CD4-positive, alpha-beta T cell treated with Interleukin-4 for 1 hour (primary cell): ENCODE data around the gene GADL1.

Source experiments
- DNase-seq, 2 donors: peaks; one replicate each; pipeline ENCODE4 v3.0.0-alpha.2; 2020 to 2022

Gene GADL1

DNA sequence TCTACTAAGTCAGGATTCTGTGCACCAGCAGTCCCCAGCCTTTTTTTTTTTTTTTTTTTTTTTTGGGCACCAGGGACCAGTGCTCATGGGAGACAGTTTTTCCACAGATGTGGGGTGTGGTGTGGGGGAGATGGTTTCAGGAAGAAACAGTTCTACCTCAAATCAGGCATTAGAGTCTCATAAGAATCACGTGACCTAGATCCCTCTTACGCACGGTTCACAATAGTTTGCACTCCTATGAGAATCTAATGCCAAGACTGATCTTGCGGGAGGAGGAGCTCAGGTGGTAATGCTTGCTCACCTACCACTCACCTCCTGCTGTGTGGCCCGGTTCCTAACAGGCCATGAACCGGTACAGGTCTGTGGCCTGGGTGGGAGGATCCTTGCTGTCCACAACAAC lies 88.8 kb downstream of the GADL1 start:
- no peak for DNase-seq

DNA sequence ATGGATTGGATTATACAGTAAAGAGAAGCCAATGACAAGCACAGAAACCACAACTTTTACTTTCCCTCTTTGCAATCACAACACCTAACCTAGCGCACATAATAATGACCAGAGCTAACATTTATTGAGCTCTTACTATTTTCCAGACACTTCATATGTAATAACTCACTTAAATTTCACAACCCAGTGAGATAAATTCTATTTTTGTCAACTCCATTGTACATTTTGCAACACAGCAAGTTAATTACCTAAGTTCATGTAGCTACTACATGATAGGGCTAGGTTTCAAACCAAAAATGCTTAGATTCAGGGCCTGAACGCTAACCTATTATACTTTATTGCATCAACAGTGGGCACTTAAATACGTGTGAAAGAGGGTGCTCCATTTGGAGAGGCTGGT lies 89.5 kb downstream of the GADL1 start:
- no peak for DNase-seq

DNA sequence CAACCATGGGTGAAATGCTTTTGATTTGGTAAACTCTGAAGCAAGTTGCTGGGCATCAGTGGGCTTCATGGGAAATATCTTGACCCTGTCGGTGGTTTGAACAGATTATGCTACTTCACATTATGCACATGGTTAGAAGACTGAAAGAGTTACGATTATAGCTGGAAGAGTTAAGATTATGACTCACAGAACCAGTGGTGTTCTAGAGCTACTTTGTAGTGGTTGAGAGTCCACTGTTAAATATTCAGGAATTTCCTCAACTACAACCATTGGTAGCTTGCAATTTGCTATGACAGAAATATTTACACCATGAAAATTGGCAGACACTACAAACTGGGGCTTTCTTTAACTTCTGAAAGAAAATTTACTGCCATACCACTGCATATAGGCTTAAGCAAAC lies 99.3 kb downstream of the GADL1 start:
- no peak for DNase-seq

DNA sequence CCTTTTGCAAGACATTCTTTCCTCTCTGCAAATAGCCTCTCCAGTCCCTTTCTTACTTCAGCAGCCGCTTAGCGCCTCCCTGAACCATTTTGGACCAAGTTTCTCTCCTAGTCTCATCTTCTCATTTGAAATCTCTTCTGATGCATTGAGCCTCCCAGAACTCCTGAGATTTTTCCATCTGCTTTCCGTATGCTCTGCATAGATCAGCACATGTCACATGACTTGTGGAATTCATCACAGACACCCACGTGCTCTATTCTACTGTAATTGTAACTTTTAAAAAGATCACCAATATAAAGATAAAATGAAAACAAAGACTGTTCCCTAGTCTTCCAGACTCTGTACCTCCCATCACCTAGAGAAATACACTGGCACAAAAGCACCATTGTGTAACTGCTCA lies 100.7 kb downstream of the GADL1 start:
- DNase-seq, result no peak

DNA sequence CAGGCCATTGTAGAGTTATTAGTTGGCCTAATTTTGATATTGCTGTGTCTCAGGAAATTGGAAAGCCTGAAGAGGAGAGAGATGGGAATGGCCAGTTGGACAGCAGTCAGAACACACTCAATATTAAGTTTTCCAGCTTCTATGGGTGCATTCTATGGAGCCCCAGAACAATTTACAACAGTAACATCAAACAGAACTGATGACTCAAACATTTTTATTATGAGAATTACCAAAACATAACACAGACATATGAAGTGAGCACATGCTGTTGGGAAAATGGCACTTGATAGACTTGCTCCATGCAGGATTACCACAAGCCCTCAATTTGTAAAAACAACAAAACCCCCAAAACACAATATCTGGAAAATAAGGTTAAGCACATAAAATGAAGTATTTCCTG lies 104.3 kb downstream of the GADL1 start:
- DNase-seq, result no peak

DNA sequence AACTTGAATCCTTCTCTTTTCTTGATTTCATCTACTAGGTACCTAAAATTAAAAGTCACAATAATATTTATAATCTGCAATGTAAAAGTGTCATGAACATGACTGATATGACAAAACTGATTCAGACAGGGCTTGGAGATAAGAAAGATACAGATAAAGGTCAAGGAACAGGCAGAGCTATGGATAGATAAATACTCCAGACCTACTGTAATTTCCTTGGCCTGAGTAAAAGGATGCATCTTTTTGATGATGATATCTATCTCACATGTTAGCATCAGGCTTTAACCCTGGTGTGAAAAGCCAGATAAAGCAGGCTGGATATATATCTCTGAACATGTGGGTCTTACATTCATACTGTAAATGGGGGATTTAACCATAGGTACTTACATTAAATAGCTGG lies 108.1 kb downstream of the GADL1 start:
- no peak for DNase-seq

DNA sequence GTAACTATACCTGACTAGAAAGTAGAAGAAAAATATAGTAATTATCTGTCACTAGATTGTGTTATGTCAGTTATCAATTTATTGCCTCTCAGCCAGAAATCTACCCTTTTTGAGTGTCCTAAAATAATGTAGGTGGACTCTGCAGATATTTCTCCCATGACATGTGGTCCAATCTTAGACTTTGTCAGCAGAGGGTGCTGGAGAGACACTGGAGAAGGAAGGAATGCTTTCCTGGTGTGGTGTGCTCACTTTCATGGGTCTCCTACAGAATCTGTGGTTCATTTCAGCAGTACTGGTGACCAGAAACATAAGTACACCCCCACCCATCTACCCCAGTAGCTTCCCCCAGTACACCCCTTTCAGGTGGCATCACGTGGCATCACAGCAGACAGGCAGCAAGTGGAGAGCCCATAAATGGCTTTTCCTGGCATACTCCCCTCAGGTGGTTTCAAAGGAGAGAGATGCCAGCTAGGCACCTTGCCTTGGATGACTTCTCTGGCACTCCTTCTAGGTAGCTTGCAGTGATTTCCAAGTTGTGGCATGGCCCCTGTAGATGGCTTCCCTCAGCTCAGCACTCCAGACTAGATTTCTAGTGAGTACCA lies 114.7 kb downstream of the GADL1 start:
- DNase-seq, result no peak

DNA sequence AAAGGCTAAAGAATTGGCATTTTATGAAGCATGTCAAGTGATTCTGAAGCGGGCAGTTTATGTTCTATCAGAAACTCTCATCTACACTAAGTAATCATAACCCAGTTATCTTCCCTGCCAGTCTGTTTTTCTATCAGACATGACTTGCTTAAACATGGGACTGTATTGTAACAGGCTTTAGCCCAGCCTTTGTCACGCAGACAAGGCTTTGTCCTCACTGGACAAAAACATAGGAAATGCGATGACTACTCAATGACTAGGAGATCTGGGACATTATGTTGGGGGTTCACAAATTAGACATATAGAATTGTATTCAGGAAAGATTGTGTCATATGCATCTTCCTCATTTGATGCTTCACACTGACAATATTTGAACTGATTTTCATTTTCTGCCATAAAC lies 115.5 kb downstream of the GADL1 start:
- no peak for DNase-seq

DNA sequence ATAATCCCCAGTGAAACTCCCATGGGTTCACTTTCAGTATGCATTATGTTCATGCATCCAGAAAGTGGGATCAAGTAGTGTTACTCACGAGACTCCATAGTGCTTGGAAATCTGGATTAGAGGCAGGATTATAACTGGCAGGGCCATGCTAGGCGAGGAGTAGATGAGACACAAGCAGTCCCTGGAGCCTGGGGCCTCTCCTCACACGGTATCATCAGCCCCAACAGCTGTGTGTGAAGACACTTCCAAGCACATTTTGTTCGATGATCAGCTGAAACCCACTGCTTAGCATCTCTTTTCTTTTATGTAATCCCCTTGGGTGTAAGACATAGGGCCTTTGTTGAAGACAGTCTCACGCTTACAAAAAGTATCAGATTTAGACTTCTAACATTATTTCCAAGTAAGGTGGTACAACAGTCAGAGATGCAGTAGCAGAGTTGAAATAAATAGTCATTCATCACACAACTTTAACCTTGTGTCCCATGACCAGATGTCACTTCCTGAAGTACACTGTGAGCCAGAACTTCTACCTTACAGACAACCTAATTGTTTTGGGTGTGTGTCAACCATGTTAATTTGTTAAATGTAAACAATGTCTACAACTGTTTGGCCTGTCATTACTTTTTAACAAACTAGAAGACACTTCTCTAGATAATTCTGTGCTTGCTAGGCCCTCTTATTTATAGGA lies 116.9 kb downstream of the GADL1 start:
- no peak for DNase-seq

DNA sequence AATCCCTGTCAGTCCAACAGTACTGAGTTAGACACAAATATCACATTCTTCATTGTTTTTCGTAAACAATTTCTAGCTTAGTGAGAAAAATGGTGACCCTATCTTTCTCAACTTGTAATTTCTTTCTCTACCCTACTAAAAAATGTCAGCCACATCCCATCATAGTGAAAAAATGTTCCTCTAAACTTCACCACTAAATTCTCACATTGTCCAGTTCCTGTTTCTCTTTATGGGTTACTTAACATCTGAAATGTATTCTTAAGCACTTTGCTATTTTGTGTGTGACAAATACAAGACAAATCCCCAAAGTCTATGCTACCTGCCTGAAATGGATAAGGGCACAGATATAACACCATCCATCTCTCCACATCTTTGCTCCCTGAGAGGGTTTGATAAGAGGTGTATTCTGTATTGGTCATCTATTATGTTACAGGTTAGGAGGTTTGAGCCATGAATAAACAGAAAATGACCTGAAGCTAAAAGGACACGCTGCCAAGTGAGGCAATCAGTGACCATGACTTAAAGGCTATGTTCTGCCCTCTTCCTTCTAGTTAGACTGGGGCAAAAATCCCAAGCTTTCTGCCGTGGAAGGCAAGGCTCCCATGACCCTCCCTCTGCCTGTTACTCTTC lies 118.2 kb downstream of the GADL1 start:
- DNase-seq, result no peak

DNA sequence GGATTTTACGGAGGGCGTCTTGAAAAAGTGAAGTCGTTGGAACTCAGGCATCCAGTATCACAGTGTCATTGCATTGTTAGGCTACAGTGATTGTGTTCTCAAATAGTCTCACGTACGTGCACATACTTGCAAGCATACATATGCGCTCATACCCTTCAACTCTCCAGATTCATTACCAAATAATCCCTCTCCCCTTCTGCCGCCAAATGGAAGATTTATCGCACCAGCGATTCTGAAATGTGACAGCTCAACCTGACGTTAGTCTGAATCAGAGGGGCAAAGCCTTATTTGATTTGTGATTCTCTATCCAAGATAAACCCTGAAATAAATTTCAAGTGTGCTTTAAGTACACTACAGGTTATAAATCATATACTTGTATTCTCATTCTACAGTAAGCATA lies 119.4 kb downstream of the GADL1 start:
- no peak for DNase-seq

DNA sequence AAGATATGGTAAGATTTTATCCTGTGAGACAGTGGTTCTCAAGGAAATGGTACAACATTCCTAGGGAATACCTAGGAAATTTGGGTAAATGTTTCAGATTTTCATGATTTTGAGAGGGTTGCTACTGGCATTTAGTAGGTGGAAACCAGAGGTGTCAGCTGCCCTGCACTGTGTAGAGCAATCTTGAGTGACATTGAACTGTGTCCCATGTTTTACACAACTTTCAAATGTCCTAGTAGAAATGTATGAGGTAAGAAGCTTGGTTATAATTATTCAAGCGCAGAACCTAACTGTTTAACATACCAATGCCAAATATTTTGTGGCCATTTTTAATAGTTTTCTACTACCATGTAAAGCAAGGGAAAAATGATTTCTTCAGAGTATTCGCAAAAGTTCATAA lies 120.4 kb downstream of the GADL1 start:
- DNase-seq, result no peak

DNA sequence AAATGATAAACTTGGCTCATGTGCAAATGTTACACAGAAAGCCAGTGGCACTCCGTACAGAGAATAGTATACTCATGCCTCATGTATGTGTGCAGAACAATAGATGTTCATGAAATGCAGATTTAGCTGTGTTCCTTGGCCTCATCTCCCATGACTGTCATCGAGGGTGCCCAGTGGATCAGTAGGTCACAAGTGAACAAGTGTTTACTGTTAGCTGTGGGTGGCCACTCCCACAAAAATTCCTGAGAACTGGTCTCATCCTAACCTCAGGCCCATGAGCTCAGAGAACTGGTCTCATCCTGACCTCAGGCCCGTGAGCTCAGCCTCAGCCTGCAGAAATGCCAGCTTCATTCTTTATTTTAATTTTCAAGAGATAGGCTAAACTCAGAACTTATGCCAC lies 124.1 kb downstream of the GADL1 start:
- DNase-seq, result no peak

DNA sequence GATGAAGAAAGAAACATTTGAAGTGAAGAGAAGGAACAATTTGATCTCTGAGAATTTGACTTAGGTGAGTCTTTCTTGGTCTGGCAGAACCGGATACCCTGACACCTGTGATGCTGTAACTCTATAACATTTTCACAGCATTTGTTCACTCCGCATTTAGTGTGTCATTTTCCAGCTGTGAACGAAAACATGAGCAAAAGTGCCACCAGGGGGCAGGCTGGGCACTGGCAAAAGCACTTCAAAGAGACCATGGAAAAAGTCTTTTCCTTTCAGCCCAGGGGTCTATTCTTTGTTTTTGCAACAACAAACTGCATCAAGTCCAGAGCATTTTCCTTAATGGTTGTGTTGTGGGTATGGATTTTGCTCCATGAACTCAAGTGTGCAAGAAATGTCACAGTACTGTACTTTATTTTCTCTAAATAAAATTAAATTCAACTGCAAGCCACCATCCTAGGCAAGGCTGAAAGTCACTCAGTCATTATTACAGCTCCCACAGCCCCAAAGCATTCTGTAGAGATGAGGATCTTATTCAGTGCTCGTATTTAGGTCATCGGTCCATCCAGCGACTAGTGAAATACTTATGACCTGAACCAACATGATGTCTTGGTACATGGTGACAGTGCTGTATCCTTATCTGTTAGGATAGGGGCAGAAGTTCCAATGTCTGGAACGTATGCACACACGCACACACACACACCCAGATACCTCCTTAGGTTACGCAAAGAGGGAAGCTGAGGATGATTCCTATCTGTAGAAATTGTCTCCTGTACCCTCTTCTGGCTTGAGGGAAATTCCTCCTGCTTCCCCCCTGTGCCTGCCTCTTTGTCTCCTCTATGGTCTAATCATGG lies 125.5 kb downstream of the GADL1 start:
- DNase-seq, result peak; percentile 60

DNA sequence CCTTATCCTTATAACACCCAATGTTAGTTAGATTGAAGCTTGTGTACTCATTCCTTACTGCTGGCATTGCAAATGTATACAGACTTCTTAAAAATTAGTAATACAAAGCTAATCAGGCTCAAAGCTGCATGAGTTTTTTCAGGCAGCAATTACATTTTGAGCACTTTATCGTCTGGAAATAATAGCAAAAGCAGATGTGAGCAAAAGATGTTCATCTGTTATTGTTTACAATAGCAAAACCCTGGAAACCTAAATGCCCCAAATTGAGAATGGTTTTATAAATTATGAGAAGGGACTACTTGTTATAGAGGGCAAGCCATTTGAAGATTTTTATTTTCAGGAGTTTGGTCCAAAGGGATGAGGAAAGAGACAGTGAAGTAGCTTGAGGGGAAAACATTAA lies 126.4 kb downstream of the GADL1 start:
- no peak for DNase-seq

DNA sequence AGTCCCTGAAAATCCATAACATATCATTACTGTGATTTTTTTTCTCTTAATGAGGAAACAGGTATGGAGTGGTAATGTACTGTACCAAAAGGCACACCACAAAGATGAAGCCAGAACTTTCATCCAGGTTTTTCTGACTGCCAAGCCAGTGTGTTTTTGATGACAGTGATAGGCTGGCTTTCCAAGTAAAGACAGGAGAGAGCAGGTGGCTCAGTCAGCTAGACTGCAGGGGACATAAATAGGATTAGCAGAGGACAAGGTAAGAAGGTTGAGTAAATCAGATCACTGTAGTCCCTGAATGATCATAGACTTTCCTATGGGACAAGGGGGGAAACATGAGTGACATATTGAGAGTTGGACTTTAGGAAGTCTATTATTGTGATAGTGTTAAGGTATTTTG lies 127.9 kb downstream of the GADL1 start:
- DNase-seq, result no peak

DNA sequence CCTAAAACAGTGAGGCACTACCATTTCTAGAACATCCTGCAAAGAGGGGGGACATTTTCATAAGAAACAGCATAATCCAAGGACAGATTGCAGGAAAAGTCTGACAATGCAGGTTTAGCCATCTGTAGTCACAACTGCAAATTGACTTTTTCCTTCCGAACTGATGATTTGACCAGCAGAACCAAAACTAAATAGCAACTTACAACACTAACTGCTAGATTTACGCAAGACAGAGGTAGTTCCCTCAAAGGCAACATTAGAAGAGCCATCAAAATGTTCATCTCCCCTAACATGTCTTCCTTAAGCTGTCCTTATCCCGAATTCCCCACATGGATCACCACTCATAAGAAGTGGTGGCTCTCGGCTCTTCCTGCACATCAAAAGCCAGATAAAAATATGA lies 129.6 kb downstream of the GADL1 start:
- no peak for DNase-seq

DNA sequence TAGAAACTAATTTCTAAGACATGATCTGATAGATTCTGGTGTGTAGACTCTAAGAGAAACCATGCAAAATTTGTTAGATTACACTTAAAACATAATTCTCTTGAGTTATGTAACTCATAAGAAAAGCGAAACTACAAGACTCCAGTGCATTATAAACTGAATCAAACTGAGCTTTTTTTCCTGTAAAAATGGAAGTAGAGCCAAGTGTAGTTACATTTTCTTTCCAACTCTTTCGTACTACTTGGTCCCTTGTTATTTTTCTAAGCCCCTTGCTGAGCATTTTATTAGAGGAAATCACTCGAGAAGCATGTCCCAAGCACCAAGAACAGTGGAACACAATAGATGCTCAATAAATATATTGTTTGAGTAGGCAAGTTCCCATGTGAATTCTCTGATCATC lies 130.2 kb downstream of the GADL1 start:
- DNase-seq, result no peak

DNA sequence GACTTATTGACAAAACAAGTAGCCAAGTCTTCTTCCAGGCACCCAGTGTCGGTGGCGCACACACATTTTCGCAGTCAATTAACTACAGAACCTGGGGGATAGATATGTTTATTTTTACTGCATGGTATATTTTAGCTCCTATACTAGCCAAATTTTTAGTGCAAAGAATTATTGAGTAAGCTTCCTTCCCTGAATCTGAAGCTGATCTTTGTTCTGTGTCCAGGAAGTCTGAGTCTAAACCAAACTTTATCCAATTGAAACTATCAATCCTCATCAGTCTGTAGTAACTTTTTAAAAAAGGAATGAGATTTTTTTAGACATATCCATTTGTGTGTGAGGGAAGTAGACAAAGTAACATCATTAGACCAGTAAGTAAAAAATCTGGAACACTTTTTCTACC lies 133.1 kb downstream of the GADL1 start:
- DNase-seq, result no peak

DNA sequence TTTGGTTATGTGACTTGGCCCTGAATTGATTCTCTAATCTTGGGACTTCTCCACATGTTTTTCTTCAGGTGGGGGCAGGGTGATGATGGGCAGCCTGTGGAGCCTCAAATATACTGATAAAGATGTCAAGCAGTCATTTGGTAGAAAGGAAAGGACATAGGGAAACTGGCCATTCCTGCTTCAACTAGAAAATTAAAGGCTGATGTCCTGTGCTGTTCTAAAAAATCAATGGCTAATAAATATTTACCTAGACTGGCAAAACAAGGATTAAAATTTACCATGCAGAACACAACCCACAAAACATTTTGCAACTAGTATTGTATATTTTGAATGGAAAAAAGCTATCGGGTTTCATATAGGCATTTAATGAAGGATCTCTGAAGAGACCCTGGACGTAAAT lies 133.7 kb downstream of the GADL1 start:
- DNase-seq, result no peak

DNA sequence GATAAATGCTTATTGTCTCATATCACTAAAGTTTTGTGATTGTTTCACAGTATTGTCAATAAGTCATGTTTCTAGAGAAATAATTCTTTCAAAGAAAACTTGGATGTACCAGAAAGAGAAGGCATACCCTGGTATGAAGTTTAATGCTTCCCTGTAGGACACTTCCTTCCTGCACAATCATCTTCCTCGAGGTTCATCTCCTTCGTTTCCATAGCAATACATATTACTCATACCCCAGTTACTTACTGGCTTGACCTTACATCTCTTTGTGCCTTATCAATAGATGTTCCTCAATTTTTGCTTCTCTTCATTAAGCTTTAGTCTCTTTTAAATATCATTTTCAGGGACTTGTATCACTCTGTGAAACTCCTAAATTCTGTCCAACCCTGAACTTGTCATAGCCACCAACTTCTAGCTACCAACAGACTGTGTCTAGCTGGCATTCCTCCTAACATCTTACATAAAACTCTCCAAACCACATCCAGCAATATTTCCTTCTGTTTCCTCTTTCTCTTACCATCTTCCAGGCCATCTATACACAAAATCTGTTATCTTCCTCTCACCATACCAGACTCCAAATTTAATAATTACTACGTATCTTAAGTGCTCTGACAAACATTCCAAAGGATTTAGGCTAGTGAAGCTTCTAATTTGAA lies 134.3 kb downstream of the GADL1 start:
- DNase-seq, result no peak

DNA sequence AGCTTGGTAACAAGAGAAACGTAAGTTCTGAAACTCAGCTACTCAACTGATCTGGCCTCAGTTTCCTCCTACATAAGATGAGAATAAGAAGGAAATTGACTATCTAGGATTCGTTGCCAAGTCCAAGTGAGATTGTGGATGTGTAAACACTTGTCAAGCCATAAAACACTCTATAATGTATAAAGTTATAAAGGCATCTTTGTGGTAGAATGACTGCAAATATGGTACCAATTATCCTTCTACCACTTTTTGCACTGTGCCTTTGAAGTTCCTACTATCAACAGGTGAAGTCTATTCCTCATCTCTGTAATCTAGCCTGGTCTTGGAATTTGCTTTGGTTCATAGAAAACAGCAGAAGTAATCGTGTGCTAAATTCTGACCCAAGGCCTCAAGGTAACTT lies 138.2 kb downstream of the GADL1 start:
- DNase-seq, result no peak

DNA sequence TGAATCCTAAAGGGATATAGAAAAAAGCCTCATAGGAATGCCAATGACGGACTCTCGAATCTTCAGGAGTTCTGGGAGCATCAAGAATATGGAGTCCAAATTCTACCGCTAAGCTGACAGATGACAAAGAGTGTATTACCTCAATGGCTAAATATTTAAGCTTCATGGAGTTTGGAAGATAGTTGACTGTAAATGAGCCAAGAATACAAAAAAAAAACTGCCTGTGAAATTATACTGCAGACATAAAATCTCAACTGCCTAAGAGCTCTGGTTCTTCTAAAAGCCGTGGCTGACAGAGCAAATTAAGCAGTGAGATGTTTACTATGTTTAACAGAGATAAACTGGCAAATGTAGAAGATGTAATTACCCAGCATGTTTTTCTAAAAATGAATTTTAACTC lies 140.0 kb downstream of the GADL1 start:
- DNase-seq, result no peak
